Nephron (organoid): ENCODE measurements around the gene TNFRSF14.
A peak's percentile ranks its signal among the peaks of the same experiment; 100 is the strongest.
"Not testable (repeated sequence)": the region's sequence is repeated elsewhere in the genome, so short reads cannot be mapped to it uniquely, and the experiment has no call there.

Experiments used
- H3K27ac Mint-ChIP-seq, 3 experiments: 2 replicates each; pipeline ENCODE4 v1.8.0; 2020; ENCODE audit warnings: mixed read lengths in 3 of 3, mild to moderate bottlenecking in 2 of 3, moderate library complexity in 1 of 3
- H3K27me3 Mint-ChIP-seq: 2 replicates; pipeline ENCODE4 v1.8.0; 2021; ENCODE audit warnings: low read depth, mild to moderate bottlenecking, moderate library complexity, mixed read lengths
- H3K36me3 Mint-ChIP-seq: 2 replicates; pipeline ENCODE4 v1.8.0; 2020; ENCODE audit warnings: low read depth, mixed read lengths
- H3K4me1 Mint-ChIP-seq: 2 replicates; pipeline ENCODE4 v1.8.0; 2020; ENCODE audit warnings: mixed read lengths
- H3K4me3 Mint-ChIP-seq, 3 experiments: 2 replicates each; pipeline ENCODE4 v1.8.0; 2020; ENCODE audit warnings: mild to moderate bottlenecking in 3 of 3, mixed read lengths in 3 of 3, moderate library complexity in 2 of 3
- H3K9me3 Mint-ChIP-seq: 2 replicates; pipeline ENCODE4 v1.8.0; 2020; ENCODE audit warnings: mixed read lengths
- TF ChIP-seq, protein P1 (sequence below), 3 experiments: fragments of 200-600 bp; sonication (generic); IDR thresholded peaks; one replicate each; pipeline ENCODE4 v1.5.0; 2021; ENCODE audit warnings: antibody characterized with exemption in 3 of 3; ENCODE audit not compliant: unreplicated experiment in 3 of 3

TNFRSF14 gene

DNA sequence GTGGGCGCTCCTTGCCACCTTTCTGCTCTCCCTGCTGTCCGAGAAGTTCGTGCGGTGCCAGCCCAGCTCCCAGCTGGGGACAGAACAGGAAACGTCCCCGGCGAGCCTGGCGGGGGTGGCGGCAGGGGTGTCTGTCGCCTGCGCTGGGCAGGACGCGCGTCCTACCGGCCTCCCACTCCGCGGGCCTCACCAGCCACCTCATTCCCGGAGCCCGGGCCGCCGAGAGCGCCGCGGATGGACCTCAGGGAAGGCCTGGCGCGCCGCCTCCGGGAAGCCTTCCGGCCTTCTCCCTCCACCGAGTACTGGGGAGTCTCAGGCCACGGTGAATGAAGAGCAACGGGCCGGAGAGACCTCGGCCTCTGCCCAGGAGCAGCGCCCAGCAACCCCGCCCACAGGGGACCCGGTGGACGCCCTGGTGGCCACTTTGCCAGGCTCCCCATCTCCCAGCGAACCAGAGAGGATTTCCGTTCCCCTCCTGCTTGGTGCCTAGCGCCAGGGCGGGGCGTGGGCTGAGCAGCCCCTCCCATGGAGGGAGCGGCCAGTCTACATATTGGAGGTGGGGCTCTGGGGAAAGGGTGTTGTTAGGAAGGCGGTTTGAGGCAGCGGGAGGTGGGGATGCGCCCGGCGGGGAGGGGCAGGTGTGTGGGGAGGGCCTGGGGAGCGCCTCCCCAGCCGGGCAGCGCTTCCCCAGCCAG is 9.5 kb upstream of the TNFRSF14 start:
- Mint-ChIP-seq H3K4me1 (no peaks in the 10 kb centered on the region), H3K9me3 (no peaks in the 10 kb centered on the region), H3K4me3 (peak overlapping the region; percentile 73 to 82 (median 79)), H3K27me3 (peaks cover 4% of the 10 kb centered on the region), H3K27ac (peak overlapping the region in 2 of 3 experiments; percentile 23 to 72), H3K36me3 (no peaks in the 10 kb centered on the region)
- TF ChIP-seq, protein P1, sequence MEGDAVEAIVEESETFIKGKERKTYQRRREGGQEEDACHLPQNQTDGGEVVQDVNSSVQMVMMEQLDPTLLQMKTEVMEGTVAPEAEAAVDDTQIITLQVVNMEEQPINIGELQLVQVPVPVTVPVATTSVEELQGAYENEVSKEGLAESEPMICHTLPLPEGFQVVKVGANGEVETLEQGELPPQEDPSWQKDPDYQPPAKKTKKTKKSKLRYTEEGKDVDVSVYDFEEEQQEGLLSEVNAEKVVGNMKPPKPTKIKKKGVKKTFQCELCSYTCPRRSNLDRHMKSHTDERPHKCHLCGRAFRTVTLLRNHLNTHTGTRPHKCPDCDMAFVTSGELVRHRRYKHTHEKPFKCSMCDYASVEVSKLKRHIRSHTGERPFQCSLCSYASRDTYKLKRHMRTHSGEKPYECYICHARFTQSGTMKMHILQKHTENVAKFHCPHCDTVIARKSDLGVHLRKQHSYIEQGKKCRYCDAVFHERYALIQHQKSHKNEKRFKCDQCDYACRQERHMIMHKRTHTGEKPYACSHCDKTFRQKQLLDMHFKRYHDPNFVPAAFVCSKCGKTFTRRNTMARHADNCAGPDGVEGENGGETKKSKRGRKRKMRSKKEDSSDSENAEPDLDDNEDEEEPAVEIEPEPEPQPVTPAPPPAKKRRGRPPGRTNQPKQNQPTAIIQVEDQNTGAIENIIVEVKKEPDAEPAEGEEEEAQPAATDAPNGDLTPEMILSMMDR (IDR thresholded peaks at IDR 0.05; ENCODE audit: unreplicated experiment in 3 of 3) = peak in 1 of 3 experiments; percentile 8

DNA sequence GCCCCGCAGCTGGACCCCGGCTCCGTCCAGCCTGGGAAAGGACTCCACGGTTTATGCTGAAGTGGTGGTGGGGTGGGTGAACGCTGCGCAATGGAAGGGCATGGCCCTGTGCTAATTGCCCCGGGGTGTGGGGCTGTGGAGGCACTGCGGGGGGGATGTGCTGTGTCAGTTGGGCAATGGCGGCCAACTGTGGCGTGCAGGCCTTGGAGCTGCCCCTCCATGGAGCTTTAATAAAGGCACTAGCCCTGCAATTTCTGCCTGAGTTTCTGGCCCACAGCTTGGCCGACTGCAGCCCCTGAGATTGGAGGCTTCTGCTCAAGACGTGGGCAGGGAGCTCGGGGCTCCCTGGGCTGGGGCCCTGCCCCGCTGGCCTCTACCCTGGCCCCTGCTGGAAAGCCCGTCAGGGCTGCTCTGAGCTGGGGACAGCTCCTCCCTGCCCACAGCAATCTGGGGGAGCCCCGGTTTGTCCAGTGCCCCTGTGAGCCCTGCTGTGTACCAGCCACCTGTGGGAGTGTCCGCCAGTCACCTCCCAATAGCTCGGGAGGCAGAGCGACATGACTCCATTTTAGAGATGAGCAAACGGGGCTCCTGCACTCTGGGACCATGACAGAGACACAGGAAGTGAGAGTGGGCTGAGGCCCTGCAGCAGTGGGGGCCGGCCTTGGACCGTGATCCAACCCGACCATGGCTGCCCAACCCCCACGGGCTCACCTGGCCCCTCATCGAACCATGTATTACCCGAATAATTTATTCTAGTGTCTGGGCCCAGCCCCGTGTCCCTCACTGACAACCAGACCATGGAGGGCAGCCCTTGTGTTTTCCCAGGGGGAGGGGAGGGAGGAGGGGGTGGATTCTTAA is 8.7 kb upstream of the TNFRSF14 start:
- H3K9me3 Mint-ChIP-seq = no peaks in the 10 kb centered on the region
- H3K27me3 Mint-ChIP-seq = peaks cover 4% of the 10 kb centered on the region
- H3K36me3 Mint-ChIP-seq = no peaks in the 10 kb centered on the region
- peak overlapping the region; percentile 23 to 72 (median 62) for H3K27ac Mint-ChIP-seq
- TF ChIP-seq, protein P1 (IDR thresholded peaks at IDR 0.05; ENCODE audit: unreplicated experiment in 3 of 3) = no peak
- H3K4me1 Mint-ChIP-seq = no peaks in the 10 kb centered on the region
- peak overlapping the region in 2 of 3 experiments; percentile 48 to 79 for H3K4me3 Mint-ChIP-seq

DNA sequence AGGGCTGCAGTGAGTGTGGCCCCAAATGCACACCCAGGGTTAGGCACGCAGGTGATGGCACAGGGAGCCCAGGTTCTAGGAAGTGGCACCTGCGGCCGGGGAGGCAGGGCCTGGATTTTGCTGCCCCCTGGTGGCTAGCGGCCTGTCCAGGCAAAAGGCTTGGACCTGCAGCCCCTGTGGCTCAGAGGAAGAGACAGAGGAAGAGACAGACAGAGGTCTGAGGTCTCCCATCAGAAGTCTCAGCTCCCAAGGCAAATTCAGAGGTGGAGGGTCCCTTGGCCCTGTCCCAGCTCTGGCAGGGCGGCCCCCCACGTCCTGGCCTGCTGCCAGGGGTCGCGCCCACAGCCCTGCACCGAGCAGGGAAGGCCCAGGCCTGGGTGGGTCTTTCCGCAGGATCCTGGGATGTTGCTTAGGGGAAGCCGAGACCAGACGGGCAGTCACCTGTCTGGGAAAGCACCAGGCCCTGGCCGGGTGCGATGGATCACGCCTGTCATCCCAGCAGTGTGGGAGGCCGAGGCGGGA is 8.0 kb upstream of the TNFRSF14 start:
- Mint-ChIP-seq H3K9me3 (no peaks in the 10 kb centered on the region), H3K27ac (peak overlapping the region in 2 of 3 experiments; percentile 62 to 86), H3K36me3 (no peaks in the 10 kb centered on the region), H3K27me3 (peaks cover 4% of the 10 kb centered on the region), H3K4me1 (no peaks in the 10 kb centered on the region), H3K4me3 (peak overlapping the region in 1 of 3 experiments; percentile 14)
- TF ChIP-seq, protein P1 (IDR thresholded peaks at IDR 0.05; ENCODE audit: unreplicated experiment in 3 of 3) = peak; percentile 88 to 92 (median 89)

DNA sequence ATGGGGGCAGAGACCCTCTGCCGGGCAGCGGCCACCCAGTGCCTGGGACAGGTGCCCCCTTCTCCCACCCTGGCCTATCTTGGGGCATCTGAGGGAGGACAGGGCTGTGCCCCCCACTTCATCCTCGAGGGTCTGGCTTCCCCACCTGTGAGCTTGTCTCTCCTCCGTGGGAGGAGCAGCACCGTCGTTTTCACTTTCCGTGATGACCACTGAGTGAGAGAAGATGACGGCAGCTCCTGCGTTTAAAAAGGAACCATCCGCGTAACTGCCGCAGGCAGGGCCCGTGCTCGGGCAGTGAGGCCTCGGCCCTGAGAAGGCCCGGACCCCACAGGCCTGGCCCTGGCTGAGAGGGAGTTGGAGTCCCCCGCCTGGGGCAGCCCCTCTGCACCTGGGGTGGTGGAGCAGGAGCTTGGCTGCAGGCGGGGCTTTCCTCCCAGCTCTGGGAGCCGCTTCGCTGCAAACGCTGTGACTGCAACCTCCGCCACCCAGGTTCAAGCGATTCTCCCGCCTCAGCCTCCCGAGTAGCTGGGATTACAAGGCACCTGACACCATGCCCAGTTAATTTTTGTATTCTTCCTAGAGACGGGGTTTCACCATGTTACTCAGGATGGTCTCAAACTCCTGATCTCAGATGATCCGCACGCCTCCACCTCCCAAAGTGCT is 6.7 kb upstream of the TNFRSF14 start:
- not testable (repeated sequence) for H3K27me3 Mint-ChIP-seq, H3K27ac Mint-ChIP-seq, H3K4me1 Mint-ChIP-seq, H3K36me3 Mint-ChIP-seq, H3K9me3 Mint-ChIP-seq, H3K4me3 Mint-ChIP-seq

DNA sequence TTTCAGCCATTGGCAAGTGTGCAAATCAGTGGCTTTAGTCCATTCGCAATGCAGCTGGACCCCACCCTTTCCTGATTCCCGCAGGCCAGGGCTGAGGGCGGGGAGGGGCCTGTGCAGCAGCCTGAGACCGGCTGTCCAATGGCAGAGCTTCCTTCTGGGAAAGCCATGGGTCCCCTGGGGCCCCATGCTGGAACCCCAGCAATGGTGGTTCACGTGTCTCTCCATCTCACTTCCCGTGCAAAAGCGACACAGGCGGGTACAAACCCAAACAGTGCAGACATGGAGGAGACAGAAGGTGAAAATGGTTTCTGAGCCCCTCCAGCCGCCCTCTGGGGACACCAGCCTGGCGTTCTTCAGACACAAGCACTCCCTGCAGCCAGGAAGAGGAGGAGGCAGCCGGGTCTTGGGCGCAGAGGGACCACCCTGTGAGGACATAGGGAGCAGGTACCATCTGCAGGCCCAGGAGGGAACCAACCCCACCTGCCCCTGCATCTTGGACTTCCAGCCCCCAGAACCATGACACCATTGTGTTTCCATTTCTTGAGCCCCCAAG is 5.8 kb upstream of the TNFRSF14 start:
- H3K27ac Mint-ChIP-seq, H3K36me3 Mint-ChIP-seq, H3K4me3 Mint-ChIP-seq, H3K9me3 Mint-ChIP-seq, H3K4me1 Mint-ChIP-seq, H3K27me3 Mint-ChIP-seq: not testable (repeated sequence)

DNA sequence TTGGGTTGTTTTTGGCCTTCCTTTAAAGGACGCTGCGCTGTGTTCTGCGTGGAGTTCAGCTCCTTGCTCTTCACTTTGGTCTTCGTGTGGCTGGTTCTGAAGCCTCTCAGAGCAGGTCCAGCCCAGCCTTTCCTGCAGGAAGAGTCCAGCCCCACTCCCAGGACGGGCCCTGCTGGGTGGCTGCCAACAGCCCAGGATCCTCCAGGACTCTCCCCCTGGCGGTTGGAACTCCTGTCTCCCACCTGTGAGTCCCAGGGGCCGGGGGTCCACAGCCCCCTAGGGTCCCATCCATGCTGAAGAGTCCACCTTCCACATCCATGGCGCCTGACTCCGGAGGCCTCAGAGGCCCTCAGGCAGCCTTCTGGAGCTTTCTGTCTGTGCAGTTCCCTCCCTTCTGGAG is 4.6 kb upstream of the TNFRSF14 start:
- H3K36me3 Mint-ChIP-seq, H3K4me1 Mint-ChIP-seq: not testable (repeated sequence)

DNA sequence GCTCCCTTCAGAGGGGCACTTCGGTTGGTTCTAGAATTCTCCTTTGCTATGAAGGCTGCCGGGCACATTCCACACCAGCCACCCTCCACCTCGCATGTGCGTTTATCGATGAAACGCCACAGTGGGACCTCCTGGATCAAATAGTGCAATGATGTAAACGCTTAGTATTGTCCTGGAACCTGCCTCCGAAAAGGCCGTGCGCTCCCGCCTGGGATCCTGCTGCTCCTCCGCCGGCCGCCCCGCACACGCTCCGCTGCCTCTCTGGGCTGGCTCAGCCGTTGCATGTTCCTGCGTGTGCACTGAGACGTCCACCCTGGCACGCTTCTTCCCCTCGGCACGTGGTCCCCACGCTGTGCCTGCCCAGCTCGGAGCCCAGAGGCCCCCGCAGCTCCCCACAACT is 4.0 kb upstream of the TNFRSF14 start:
- no peak overlapping the region for H3K27ac Mint-ChIP-seq
- no peak overlapping the region for H3K4me3 Mint-ChIP-seq
- H3K36me3 Mint-ChIP-seq = no peaks in the 10 kb centered on the region
- no peaks in the 10 kb centered on the region for H3K9me3 Mint-ChIP-seq
- TF ChIP-seq, protein P1 (IDR thresholded peaks at IDR 0.05; ENCODE audit: unreplicated experiment in 3 of 3) = no peak
- peaks cover 13% of the 10 kb centered on the region for H3K27me3 Mint-ChIP-seq
- H3K4me1 Mint-ChIP-seq = peaks cover 7% of the 10 kb centered on the region

More for the DNA sequence above, 4.6 kb upstream of the TNFRSF14 start:
- H3K27me3 Mint-ChIP-seq = peaks cover 14% of the 10 kb centered on the region
- H3K27ac Mint-ChIP-seq, H3K9me3 Mint-ChIP-seq, H3K4me3 Mint-ChIP-seq: not testable (repeated sequence)

DNA sequence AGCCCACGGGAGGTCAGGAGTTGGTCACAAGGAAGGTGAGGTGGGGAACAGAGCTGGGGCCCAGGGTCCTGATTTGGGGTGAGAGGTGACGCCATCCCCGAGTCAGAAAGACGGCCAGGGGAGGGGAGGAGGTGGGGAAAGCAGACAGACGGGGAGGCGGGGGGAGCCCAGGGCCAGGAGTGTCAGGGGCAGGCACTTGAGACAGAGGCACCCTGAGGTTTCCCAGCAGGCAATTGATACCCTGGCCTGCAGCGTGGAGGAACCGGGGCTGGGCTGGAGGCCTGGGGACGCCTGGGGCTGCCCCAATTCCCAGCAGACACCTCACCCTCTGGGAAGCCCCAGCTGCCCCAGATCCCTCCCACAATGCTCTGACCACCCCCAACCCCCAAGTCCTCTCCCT is 3.1 kb upstream of the TNFRSF14 start:
- not testable (repeated sequence) for H3K27ac Mint-ChIP-seq, H3K4me3 Mint-ChIP-seq, H3K4me1 Mint-ChIP-seq, H3K9me3 Mint-ChIP-seq, H3K36me3 Mint-ChIP-seq
- H3K27me3 Mint-ChIP-seq = peaks cover 11% of the 10 kb centered on the region
